ENCODE data around the gene ELF4. TPM values are rescaled to one million over a fixed set of nuclear protein-coding genes. Genes with fewer than 3 reads are reported as not detected.

The ELF4 gene
- total and polyA plus RNA-seq, 2 experiments from 2014 or later, result 13.6 to 21.1 TPM

DNA sequence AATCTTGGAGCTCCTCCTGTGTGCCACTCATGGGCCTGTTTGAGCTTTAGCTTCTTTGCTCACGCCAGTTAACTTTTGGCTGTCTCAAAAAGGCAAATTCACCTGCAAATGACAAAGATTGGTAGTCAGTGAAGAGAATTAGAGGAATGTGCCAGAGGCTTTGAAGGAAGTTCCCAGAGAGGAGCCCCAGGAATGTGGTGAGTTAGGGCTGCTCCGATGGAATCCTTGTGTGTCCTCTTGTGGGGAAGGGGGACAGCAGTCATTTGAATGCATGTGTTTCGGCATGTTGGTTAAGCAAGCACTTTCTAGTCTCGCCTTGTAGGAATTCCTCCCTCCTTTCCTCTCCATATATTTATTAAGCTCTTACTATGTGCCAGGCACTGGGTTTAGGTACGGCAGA lies 62.9 kb downstream of the ELF4 start:
- Histone ChIP-seq H3K4me3 (no peak overlapping the region), H3K79me2 (no peaks in the 10 kb centered on the region), H3K27me3 (no peaks in the 10 kb centered on the region), H3K36me3 (replicated peaks; ENCODE audit: insufficient read depth, low read depth) (no peaks in the 10 kb centered on the region), H3K9me3 (ENCODE audit: low read depth) (no peaks in the 10 kb centered on the region), H4K20me1 (ENCODE audit: insufficient read depth, poor library complexity, severe bottlenecking) (no peaks in the 10 kb centered on the region), H3K9me2 (replicated peaks; ENCODE audit: insufficient read depth) (no peaks in the 10 kb centered on the region), H3K4me2 (no peak overlapping the region), H3K4me1 (ENCODE audit: insufficient read depth) (no peaks in the 10 kb centered on the region), H3K27ac (no peak overlapping the region), H2AFZ (no peak overlapping the region)
- 92% methylated on average over 5 of the region's 5 CpGs for WGBS (ENCODE audit: low lambda C conversion rate, missing lambda C conversion rate)
- DNase-seq (ENCODE audit: low spot score), result no peak
- no peak for TF ChIP-seq CTCF (IDR thresholded peaks at IDR 0.05; ENCODE audit: poor library complexity)
- no peak for TF ChIP-seq EZH2phosphoT487 (IDR thresholded peaks at IDR 0.05; ENCODE audit: low read depth, severe bottlenecking, unreplicated experiment)
- no peak for TF ChIP-seq EZH2 (IDR thresholded peaks at IDR 0.05; ENCODE audit: borderline replicate concordance)

DNA sequence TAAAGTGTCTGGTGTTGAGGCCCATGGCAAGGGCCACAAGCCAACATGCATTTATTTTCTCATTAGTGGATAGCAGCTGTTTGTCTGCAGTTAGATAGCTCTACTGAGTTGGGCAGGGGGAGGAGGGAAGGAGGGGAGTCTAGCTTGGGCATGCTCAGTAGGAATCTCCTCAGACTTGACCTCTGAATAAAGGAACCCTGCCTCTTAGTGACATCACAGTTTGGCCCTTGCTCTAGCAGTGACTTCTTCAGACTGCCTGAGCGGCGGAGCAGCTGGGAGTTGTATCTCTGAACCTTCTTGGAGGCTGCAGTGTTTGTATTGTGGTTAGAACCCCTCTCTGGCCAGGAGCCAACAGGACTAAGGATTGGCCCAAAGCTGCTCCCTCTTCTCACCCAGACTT lies 70.5 kb downstream of the ELF4 start:
- Histone ChIP-seq H3K9me2 (replicated peaks; ENCODE audit: insufficient read depth) (no peaks in the 10 kb centered on the region), H3K4me2 (no peak overlapping the region), H3K36me3 (replicated peaks; ENCODE audit: insufficient read depth, low read depth) (no peaks in the 10 kb centered on the region), H3K27ac (no peak overlapping the region), H3K27me3 (no peaks in the 10 kb centered on the region), H3K9me3 (ENCODE audit: low read depth) (no peaks in the 10 kb centered on the region), H3K4me1 (ENCODE audit: insufficient read depth) (no peaks in the 10 kb centered on the region), H3K4me3 (no peak overlapping the region), H4K20me1 (ENCODE audit: insufficient read depth, poor library complexity, severe bottlenecking) (no peaks in the 10 kb centered on the region), H2AFZ (no peak overlapping the region), H3K79me2 (no peaks in the 10 kb centered on the region)
- TF ChIP-seq CTCF (IDR thresholded peaks at IDR 0.05; ENCODE audit: poor library complexity) (no peak), EZH2phosphoT487 (IDR thresholded peaks at IDR 0.05; ENCODE audit: low read depth, severe bottlenecking, unreplicated experiment) (no peak), EZH2 (IDR thresholded peaks at IDR 0.05; ENCODE audit: borderline replicate concordance) (no peak)
- WGBS (ENCODE audit: low lambda C conversion rate, missing lambda C conversion rate), result 100% methylated on average over 2 of the region's 2 CpGs
- DNase-seq (ENCODE audit: low spot score), result no peak

DNA sequence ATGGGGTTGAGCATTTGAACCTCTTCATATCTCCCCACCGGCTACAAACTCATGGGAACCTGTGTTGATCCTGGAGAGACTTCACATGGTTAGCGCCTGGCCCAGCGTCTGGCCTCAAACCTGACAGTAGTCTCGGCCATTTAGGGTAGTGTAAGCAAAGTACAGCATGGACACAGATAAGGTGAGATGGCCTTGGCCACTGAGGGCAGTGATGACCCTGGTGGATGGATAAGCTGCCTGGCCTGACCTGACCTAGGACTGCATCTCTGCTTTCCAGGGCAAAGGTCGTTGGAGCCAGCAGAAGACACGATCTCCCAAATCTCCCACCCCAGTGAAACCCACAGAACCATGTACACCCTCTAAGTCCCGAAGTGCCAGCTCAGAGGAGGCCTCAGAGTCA lies 76.1 kb downstream of the ELF4 start:
- Histone ChIP-seq H3K27me3 (no peaks in the 10 kb centered on the region), H3K9me2 (replicated peaks; ENCODE audit: insufficient read depth) (no peaks in the 10 kb centered on the region), H3K9me3 (ENCODE audit: low read depth) (no peaks in the 10 kb centered on the region), H3K4me3 (no peak overlapping the region), H2AFZ (no peak overlapping the region), H3K4me1 (ENCODE audit: insufficient read depth) (no peaks in the 10 kb centered on the region), H3K4me2 (no peak overlapping the region), H4K20me1 (ENCODE audit: insufficient read depth, poor library complexity, severe bottlenecking) (no peaks in the 10 kb centered on the region), H3K79me2 (no peaks in the 10 kb centered on the region), H3K27ac (no peak overlapping the region), H3K36me3 (replicated peaks; ENCODE audit: insufficient read depth, low read depth) (no peaks in the 10 kb centered on the region)
- 69% methylated on average over 7 of the region's 7 CpGs for WGBS (ENCODE audit: low lambda C conversion rate, missing lambda C conversion rate)
- no peak for DNase-seq (ENCODE audit: low spot score)
- no peak for TF ChIP-seq CTCF (IDR thresholded peaks at IDR 0.05; ENCODE audit: poor library complexity)
- no peak for TF ChIP-seq EZH2phosphoT487 (IDR thresholded peaks at IDR 0.05; ENCODE audit: low read depth, severe bottlenecking, unreplicated experiment)
- no peak for TF ChIP-seq EZH2 (IDR thresholded peaks at IDR 0.05; ENCODE audit: borderline replicate concordance)

DNA sequence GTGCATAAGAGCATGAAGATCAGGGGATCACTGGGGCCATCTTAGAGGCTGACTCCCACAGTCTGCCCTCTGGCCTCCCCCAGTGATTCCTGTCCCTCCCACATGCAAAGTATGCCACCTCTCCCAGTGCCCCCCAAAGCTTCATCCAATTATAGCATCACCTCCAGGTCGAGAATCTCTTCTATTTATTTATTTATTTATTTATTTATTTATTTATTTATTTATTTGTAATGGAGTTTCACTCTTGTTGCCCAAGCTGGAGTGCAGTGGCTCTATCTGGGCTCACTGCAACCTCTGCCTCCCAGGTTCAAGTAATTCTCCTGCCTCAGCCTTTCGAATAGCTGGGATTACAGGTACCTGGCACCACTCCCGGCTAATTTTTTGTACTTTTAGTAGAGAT lies 77.7 kb downstream of the ELF4 start:
- Histone ChIP-seq H3K36me3 (replicated peaks; ENCODE audit: insufficient read depth, low read depth) (no peaks in the 10 kb centered on the region), H3K27ac (no peak overlapping the region), H3K4me1 (ENCODE audit: insufficient read depth) (no peaks in the 10 kb centered on the region), H3K9me2 (replicated peaks; ENCODE audit: insufficient read depth) (no peaks in the 10 kb centered on the region), H2AFZ (no peak overlapping the region), H3K27me3 (no peaks in the 10 kb centered on the region), H3K9me3 (ENCODE audit: low read depth) (no peaks in the 10 kb centered on the region), H4K20me1 (ENCODE audit: insufficient read depth, poor library complexity, severe bottlenecking) (no peaks in the 10 kb centered on the region), H3K79me2 (no peaks in the 10 kb centered on the region), H3K4me2 (no peak overlapping the region), H3K4me3 (no peak overlapping the region)
- DNase-seq (ENCODE audit: low spot score), result no peak
- WGBS (ENCODE audit: low lambda C conversion rate, missing lambda C conversion rate), result 76% methylated on average over 3 of the region's 3 CpGs
- TF ChIP-seq EZH2 (IDR thresholded peaks at IDR 0.05; ENCODE audit: borderline replicate concordance), result no peak
- no peak for TF ChIP-seq CTCF (IDR thresholded peaks at IDR 0.05; ENCODE audit: poor library complexity)
- TF ChIP-seq EZH2phosphoT487 (IDR thresholded peaks at IDR 0.05; ENCODE audit: low read depth, severe bottlenecking, unreplicated experiment), result no peak

Measured in hepatocyte (in vitro differentiated cells).